ENCODE data around the gene PPFIA1.

DNA sequence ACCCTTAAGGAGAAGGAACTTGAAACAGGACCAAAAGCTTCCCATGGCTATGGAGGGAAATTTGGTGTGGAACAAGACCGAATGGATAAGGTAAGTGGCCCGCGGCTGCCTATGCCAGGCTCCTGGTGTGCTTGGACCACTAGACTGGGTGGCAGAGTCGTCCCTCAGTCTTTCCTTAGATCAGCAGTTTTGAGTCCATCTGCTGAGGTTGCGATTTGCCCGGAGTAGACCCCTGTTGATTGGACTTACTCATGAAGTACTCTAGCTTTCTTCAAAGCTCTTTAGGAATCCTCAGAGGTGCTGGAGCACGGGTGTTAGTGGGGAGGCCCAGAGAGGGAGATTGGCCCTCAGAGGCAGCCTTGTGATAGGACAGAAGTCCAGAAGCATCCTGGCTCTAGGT, 139.4 kb downstream of the PPFIA1 start:
- TF ChIP-seq POLR2AphosphoS5 (IDR thresholded peaks at IDR 0.05; ENCODE audit: borderline replicate concordance, low read depth, low read length): no peak
- no peak for TF ChIP-seq EZH2 (IDR thresholded peaks at IDR 0.05)

Measured in SK-N-MC (cell line).